Keratinocyte (primary cell): ENCODE data around the gene C12orf42.

Experiments used
- CTCF ChIP-seq, 3 experiments: IDR thresholded peaks in 1 of 3; conservative IDR thresholded peaks in 1 of 3; optimal IDR thresholded peaks in 1 of 3; 2 replicates in 2 of 3; 3 replicates in 1 of 3; pipeline versions ENCODE3 to v1.5.1; 2011; ENCODE audit warnings: low read length in 3 of 3, mild to moderate bottlenecking in 3 of 3, moderate library complexity in 2 of 3, control low read depth in 1 of 3, inconsistent platforms in 1 of 3; ENCODE audit not compliant: insufficient read depth in 2 of 3; ENCODE audit errors: extremely low read depth in 1 of 3
- EZH2 ChIP-seq: IDR thresholded peaks from one replicate; pipeline ENCODE4 v1.6.1; 2012; ENCODE audit warnings: inconsistent platforms, mild to moderate bottlenecking, low read length, moderate library complexity

GRCh38 chr12:103524238-103524875, 28.6 kb upstream of the C12orf42 start:
- no peak for TF ChIP-seq CTCF (optimal IDR thresholded peaks at IDR 0.05 in 1 of 3, IDR thresholded peaks at IDR 0.05 in 1 of 3, conservative IDR thresholded peaks at IDR 0.05 in 1 of 3; ENCODE audit: extremely low read depth in 1 of 3, insufficient read depth in 2 of 3, low read length in 3 of 3)
- no peak for TF ChIP-seq EZH2
